PC-3 (cell line): ENCODE data around the gene ENPP1.

Source experiments
- CTCF ChIP-seq: fragments of 300-600 bp; sonication (generic); conservative IDR thresholded peaks from 2 replicates; pipeline ENCODE4 v1.5.1; 2017; ENCODE audit warnings: antibody characterized with exemption, low read depth, mild to moderate bottlenecking, low read length
- EZH2 ChIP-seq: fragments of 300-600 bp; sonication (generic); IDR thresholded peaks from one replicate; pipeline ENCODE4 v1.6.1; 2017; ENCODE audit warnings: antibody characterized with exemption, mild to moderate bottlenecking, low read length; ENCODE audit not compliant: unreplicated experiment

- no peak for TF ChIP-seq CTCF
- no peak for TF ChIP-seq EZH2
Measured at GRCh38 chr6:131819572-131820124, 11.8 kb downstream of the ENPP1 start.
